Activated T-cell treated with anti-CD3 and anti-CD28 coated beads, Interleukin-2, amount 50 U/mL, for 1 hour (primary cell): ENCODE results near the gene GFPT2.
A peak's percentile ranks its signal among the peaks of the same experiment; 100 is the strongest.
"Not testable (repeated sequence)": the region's sequence is repeated elsewhere in the genome, so short reads cannot be mapped to it uniquely, and the experiment has no call there.

Experiments used
- DNase-seq: peaks from one replicate; pipeline ENCODE4 v3.0.0-alpha.2; 2020

Gene GFPT2

GRCh38 chr5:180303226-180304015 lies 49.7 kb downstream of the GFPT2 start:
- no peak for DNase-seq

GRCh38 chr5:180302256-180302655 lies 50.9 kb downstream of the GFPT2 start:
- no peak for DNase-seq

DNA sequence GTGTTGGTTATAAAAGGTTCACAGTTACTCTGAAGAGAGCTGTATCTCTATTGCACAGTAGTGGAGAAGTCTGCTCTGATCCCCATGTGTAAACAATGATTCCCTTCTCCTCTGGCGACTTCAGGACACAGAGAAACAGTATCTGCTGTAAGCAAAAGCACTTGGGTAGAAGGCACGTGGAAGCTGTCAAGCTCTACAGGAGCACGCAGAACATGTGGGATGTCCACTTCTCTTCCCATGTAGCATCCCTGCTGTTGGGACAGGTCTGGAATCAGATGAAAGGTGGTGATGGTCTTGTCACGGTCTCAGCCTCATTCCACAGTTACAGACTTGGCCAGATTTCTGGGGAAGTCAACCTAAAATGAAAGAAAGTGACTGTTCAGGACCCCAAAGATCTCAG lies 51.9 kb downstream of the GFPT2 start:
- DNase-seq = no peak

DNA sequence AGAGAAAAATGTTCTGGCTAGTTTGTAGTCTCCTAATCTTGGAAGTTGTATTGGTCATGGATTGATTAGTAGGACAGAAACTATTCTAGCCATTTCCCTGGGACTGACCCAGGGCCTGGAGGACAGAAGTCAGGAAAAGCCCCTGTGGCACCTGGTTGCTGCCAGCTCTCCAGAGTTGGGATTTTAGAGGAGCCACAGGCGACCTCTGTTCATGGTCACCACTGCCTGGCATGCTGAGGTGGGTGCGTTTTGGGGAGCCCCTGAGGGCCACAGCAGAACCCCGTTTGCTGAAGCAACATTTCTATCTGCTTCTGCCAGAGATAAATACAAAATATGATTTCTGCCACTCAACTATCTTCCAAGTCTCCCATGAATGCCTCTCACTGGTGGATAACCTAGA lies 53.6 kb downstream of the GFPT2 start:
- no peak for DNase-seq

- DNase-seq = not testable (repeated sequence)
Observed at GRCh38 chr5:180299014-180299413, 54.1 kb downstream of the GFPT2 start.

- DNase-seq = no peak
Observed at GRCh38 chr5:180297587-180298282, 55.4 kb downstream of the GFPT2 start.

- DNase-seq = no peak
Observed at GRCh38 chr5:180296771-180297170, 56.4 kb downstream of the GFPT2 start.

DNA sequence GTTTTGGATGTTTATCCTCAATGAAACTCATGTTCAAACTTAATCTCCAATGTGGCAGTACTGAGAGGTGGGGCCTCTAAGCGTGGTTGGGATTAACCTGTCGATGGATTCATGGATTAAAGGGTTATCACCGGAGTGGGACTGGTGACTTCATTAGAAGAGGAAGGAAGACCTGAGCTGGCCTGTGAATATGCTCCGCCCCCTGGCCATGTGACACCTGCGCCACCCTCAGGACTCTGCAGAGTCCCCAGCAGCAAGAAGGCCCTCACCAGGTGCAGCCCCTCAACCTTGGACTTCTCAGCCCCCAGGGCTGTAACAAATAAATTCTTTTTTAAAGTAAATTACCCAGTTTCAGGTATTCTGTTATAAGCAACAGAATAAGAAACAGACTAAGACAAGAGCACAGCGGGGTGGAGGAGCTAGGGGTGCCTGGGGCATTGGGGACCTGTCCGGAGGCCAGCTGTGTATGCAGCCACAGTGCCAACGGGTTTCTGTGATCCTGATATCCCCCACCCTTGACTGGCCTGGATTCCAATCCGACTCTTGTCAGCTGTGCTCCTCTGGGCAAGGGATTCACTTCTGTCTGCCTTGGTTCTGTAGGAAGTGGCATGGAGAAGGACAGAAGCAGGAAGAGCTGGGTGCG lies 58.1 kb downstream of the GFPT2 start:
- no peak for DNase-seq

GRCh38 chr5:180294411-180294810 lies 58.7 kb downstream of the GFPT2 start:
- no peak for DNase-seq

- DNase-seq = peak; percentile 88
Observed at GRCh38 chr5:180291943-180292831, 60.9 kb downstream of the GFPT2 start, which contains the start of gene MAPK9. TSS of gene MAPK9 (minus strand) at chr5:180292083. CDS start at chr5:180280561, 11,522 bp downstream.

- no peak for DNase-seq
Observed at GRCh38 chr5:180291234-180291940, 61.7 kb downstream of the GFPT2 start.

DNA sequence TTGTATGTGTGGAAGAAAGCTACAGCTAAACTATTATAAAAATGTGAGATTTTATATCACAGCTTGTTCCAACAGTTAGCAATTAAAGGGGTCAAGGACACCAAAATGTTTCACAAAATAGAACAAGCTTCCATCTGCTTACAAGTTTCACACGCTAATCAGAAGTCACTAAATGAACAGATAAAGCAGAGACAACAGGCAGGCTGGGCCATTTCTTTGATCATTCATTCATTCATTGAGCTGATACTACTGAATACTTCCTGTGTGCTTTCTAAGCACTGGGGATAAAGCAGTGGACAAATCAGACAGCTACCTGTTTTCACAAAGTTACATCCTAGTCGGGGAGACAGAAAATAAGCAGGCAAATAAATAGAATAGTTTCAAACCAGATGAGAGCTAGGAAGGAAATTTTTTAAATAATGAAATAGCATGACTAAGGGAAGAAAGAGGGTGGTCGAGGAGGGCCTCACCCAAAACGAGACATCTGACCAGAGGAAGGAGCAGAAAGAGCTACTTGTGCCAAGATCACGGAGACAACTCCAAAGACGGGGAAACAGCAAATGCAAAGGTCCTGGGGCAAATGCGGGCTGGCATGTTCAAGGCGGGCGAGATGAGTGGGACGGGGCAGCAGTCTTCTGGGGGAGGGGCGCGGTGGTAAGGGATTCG lies 62.4 kb downstream of the GFPT2 start:
- DNase-seq = no peak

- DNase-seq = no peak
Observed at GRCh38 chr5:180289966-180290365, 63.2 kb downstream of the GFPT2 start.

- DNase-seq = no peak
Observed at GRCh38 chr5:180289433-180289832, 63.7 kb downstream of the GFPT2 start.

DNA sequence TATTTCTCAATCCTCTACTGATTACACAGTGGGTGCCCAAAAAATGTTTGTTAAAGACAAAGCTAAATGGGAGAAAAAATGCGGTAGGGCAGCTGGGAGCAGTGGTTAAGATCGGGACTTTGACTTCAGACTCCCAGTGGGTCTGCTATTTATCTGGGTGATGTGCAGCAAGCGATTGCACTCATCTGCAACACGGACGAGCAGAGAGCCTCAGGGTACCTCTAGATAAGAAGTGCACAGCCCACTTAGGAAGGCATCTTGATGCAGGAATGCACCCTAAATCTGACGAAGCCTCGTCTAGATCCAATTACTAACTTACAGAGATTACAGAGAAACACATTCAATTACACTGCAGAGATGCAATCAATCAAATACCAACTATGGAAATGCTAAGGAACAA lies 65.3 kb downstream of the GFPT2 start:
- no peak for DNase-seq

- no peak for DNase-seq
Observed at GRCh38 chr5:180287404-180287803, 65.7 kb downstream of the GFPT2 start.

DNA sequence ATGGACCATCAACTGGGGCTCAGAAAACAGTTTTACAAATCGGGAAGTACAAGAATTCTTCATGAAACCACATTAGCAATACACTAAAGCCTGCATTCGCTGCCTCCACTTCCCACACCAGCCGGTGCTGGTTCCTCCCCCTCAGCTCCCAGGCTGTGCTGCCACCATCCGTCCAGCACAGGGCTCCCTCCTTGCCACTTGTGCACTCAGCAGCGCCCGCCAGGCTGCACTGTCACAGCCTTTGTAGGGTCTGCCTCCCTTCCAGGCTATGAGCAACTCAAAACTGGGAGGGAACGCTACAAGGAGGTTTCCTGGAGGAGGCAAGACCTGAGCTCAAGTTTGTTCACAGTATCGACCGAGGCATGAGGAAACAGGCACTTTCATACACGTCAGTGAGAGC lies 69.0 kb downstream of the GFPT2 start:
- no peak for DNase-seq

GRCh38 chr5:180283026-180283615 lies 70.0 kb downstream of the GFPT2 start:
- no peak for DNase-seq

DNA sequence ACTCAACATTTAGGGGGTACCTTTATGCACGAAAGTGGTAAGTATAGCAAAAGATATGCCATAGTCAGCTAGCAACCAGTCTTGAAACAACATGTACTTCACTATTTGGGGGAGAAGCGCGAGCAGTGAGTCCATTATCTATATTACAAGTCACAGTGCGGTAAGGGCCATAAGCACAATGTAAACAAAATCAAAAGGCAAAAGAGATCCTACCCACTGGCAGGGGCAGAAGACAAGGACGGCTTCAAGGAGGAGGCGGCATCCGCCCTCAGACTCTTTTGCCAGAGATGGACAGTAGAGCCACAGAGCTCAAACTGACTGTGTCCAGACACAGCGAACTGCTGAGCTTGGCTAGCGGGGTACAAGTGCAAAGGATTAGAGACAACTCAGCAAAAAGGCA lies 70.9 kb downstream of the GFPT2 start:
- DNase-seq = no peak

GRCh38 chr5:180281706-180282105 lies 71.4 kb downstream of the GFPT2 start:
- no peak for DNase-seq

DNA sequence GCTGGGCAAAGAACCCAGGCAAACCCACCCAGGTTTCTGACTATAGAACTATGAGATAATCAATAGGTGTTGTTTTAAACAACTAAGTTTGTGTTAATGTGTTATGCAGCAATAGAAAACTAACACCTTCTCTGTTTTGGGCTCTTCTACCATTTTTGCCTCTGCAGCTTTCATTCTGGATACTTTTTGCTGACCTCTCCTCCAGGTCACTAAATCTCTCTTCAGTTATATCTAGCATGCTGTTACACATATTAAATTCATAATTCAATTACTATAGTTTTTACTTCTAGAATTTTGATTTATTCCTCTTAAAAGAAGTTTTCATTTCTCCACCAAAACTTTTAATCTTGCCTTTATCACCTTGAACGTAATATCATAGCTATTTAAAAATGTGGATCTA lies 78.4 kb downstream of the GFPT2 start:
- no peak for DNase-seq
